LNCaP clone FGC (cell line): Measurements from ENCODE around the gene HNRNPA2B1.

Experiments
- DNase-seq: peaks from one replicate; pipeline ENCODE4 v3.0.0-alpha.2; 2011; ENCODE audit warnings: low read depth
- H3K4me3 ChIP-seq: 2 replicates; pipeline ENCODE4 v1.5.1; 2011; ENCODE audit warnings: mild to moderate bottlenecking, low read depth, low read length, control low read depth
- TF ChIP-seq, protein P1 (sequence below): IDR thresholded peaks from 2 replicates; pipeline ENCODE4 v1.5.1; 2012; ENCODE audit warnings: mild to moderate bottlenecking; ENCODE audit not compliant: control insufficient read depth, insufficient read depth; ENCODE audit errors: extremely low read depth

The HNRNPA2B1 gene

DNA sequence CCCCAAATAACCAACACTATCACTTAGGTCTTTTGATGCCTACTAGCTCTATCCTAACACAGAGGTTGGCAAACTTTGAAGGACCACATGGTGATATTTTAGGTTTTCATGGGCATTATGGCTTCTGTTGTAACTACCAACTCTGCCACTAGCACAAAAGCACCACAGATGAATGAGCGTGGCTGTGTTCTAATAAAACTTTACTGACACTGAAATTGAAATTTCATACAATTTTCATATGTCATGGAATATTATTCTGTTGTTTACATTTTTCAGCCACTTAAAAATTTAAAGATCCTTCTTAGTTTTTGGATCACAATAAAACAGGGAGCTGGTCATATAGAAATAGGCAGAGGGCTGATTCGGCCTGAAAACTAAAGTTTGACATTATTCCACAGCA is 27.4 kb upstream of the HNRNPA2B1 start:
- H3K4me3 ChIP-seq, result no peak overlapping the region
- no peak for DNase-seq
- TF ChIP-seq, protein P1, sequence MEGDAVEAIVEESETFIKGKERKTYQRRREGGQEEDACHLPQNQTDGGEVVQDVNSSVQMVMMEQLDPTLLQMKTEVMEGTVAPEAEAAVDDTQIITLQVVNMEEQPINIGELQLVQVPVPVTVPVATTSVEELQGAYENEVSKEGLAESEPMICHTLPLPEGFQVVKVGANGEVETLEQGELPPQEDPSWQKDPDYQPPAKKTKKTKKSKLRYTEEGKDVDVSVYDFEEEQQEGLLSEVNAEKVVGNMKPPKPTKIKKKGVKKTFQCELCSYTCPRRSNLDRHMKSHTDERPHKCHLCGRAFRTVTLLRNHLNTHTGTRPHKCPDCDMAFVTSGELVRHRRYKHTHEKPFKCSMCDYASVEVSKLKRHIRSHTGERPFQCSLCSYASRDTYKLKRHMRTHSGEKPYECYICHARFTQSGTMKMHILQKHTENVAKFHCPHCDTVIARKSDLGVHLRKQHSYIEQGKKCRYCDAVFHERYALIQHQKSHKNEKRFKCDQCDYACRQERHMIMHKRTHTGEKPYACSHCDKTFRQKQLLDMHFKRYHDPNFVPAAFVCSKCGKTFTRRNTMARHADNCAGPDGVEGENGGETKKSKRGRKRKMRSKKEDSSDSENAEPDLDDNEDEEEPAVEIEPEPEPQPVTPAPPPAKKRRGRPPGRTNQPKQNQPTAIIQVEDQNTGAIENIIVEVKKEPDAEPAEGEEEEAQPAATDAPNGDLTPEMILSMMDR, result no peak

DNA sequence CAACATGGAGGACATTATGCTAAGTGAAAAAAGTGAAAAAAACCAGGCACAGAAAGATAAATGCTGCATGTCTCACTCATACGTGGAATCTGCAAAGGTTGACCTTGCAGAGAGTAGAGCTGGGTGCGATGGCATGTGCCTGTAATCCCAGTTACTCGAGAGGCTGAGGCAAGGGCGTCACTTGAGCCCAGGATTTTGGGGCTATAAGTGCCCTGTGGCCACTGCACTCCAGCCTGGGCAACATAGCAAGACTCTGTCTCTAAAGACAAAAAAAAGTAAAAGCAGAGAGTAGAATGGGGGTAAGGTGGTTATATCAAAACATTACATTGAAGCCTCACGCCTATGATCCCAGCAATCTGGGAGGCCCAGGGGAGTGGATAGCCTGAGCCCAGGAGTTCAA is 23.8 kb upstream of the HNRNPA2B1 start:
- H3K4me3 ChIP-seq, result no peak overlapping the region
- DNase-seq, result no peak
- TF ChIP-seq, protein P1, result no peak

DNA sequence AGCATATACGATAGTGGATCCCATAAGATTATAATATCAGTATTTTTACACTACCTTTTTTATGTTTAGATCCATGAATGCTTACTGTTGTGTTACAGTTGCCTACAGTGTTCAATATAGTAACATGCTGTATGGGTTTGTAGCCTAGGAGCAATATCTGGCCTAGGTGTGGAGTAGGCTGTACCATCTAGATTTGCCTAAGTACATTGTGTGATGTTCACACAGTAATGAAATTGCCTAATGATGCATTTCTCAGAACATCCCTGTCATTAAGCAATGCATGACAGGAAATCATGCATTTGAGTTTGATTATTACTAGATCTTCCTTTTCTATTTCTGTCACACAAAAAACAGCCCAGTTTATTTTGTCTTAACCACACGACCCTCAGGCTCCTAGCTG is 15.5 kb upstream of the HNRNPA2B1 start:
- no peak for DNase-seq
- TF ChIP-seq, protein P1, result no peak
- no peak overlapping the region for H3K4me3 ChIP-seq

DNA sequence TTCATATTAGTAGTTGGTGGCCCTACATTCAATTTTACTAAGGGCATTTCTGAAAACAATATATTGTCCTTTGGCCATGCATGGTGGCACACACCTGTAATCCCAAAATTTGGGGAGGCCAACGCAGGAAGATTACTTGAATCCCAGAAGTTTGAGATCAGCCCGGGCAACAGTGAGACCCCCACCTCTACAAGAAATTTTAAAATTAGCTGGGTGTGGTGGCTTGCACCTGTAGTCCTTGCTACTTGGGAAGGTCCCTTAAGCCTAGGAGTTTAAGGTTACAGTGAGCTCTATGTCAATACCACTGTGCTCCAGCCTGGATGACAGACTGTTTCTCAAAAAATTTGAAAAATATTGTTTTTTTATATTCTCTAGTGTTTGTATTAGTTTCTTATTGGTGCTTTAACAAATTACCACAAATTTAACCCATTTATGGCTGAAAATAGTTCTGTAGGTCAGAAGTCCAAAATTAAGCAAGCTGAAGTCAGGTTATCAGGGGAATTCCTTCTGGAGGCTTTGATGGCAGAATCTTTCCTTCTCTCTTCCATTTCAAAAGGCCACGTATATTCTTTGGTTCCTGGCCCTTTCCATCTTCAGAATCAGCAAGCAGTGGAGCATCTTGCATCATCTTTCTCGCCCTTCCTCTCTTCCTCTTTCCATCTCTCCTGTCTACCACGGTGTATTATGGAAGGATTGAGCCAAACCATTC is 13.4 kb upstream of the HNRNPA2B1 start:
- no peak for DNase-seq
- no peak overlapping the region for H3K4me3 ChIP-seq
- TF ChIP-seq, protein P1, result no peak

DNA sequence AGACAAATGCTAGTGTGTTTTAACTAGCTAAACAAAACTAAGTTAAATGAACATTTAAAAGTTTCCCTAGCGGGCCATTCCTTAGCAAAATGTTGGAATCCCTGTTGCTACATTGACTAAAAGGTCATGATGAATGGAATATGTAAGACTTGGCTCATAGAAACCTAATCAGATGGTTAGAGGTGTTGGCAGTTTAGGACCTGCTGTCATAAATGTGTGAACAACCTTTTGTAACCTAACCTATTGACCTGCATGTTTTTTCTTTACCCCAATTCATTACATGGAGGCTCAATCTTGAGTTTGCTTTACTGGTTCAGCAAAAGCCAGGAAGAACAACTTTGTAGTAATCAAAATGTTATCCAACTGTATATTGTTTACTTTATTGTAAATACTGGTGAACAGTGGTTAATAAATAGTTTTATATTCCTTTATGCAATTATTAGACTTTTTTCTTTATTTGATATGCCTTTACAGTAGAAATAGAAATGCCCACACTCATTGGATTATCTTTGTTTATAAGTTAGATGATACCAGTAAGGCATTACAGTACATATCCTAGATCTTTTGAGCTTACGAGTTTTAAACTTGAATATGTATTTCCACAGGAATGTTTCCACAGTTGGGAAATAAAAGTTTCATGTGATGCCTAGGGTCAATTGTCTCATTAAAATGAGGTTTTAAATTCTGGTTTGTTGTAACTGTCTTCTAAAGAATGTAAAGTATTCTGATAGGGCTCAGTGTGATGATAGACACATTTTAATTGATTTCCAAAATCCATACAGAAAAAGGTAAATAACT is 12.6 kb upstream of the HNRNPA2B1 start:
- TF ChIP-seq, protein P1, result no peak
- no peak overlapping the region for H3K4me3 ChIP-seq
- DNase-seq, result no peak

DNA sequence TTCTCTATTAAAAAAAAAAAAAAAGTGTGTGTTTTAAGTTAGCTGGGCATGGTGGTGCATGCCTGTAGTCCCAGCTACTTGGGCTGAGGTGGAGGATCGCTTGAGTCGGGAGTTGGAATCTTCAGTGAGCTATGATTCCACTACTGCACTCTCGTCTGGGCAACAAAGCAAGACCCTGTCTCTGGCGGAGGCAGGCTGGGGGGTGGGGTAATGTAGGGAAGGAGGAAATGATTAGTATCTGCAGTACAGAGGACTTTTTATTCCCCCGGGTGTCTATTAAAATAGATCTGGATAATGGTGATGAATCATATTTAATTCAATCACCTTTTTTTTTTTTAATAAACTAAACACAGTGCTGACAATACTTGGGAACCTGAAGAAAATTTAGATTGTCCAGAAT is 7.5 kb upstream of the HNRNPA2B1 start:
- no peak for DNase-seq

More for the DNA sequence above, 7.5 kb upstream of the HNRNPA2B1 start:
- H3K4me3 ChIP-seq, result no peak overlapping the region
- TF ChIP-seq, protein P1, result no peak
